Keratinocyte (primary cell): ENCODE data around the gene GSG1. TPM values are rescaled to one million over a fixed set of nuclear protein-coding genes. Genes with fewer than 3 reads are reported as not detected.

Experiments used
- DNase-seq: peaks from one replicate; pipeline ENCODE4 v3.0.0-alpha.2; 2011; ENCODE audit warnings: low read depth, missing footprints, low spot score
- FAIRE-seq: peaks from 2 replicates; lab custom pipeline; 2011; peaks lifted over from hg19 to GRCh38; lab: Jason Lieb, UNC
- H2AFZ ChIP-seq: 2 replicates; pipeline ENCODE4 v1.6.0; 2012; ENCODE audit warnings: low read length, control low read depth, inconsistent platforms; ENCODE audit not compliant: control insufficient read depth
- H3K27ac ChIP-seq: 2 replicates; pipeline ENCODE4 v1.5.1; 2011; ENCODE audit warnings: low read length; ENCODE audit not compliant: control insufficient read depth, insufficient read depth
- H3K27me3 ChIP-seq: 3 replicates; pipeline ENCODE4 v1.6.0; 2011; ENCODE audit warnings: low read length; ENCODE audit not compliant: control insufficient read depth, insufficient read depth; ENCODE audit errors: extremely low read depth
- H3K36me3 ChIP-seq, 2 experiments: 2 replicates in 1 of 2; 3 replicates in 1 of 2; pipeline ENCODE4 v1.5.1; 2011; ENCODE audit warnings: low read length in 2 of 2, mild to moderate bottlenecking in 1 of 2; ENCODE audit not compliant: control insufficient read depth in 2 of 2, insufficient read depth in 2 of 2; ENCODE audit errors: extremely low read depth in 1 of 2
- H3K4me1 ChIP-seq: 3 replicates; pipeline ENCODE4 v1.5.1; 2011; ENCODE audit warnings: low read length; ENCODE audit not compliant: control insufficient read depth, insufficient read depth; ENCODE audit errors: extremely low read depth
- H3K4me2 ChIP-seq: 3 replicates; pipeline ENCODE4 v1.6.0; 2011; ENCODE audit warnings: low read depth, low read length; ENCODE audit not compliant: control insufficient read depth, insufficient read depth; ENCODE audit errors: extremely low read depth
- H3K4me3 ChIP-seq, 3 experiments: fragments of 200-600 bp in 1 of 3; sonication (generic) in 1 of 3; 2 replicates in 2 of 3; 3 replicates in 1 of 3; pipeline ENCODE4 v1.5.1; 2011 to 2016; ENCODE audit warnings: low read length in 3 of 3, mild to moderate bottlenecking in 3 of 3, control low read depth in 2 of 3, inconsistent platforms in 1 of 3, low read depth in 1 of 3, mixed read lengths in 1 of 3, mixed run types in 1 of 3, moderate library complexity in 1 of 3; ENCODE audit not compliant: control insufficient read depth in 2 of 3, insufficient read depth in 2 of 3; ENCODE audit errors: extremely low read depth in 1 of 3
- H3K79me2 ChIP-seq: 2 replicates; pipeline ENCODE4 v1.6.0; 2012; ENCODE audit warnings: low read length; ENCODE audit not compliant: control insufficient read depth, insufficient read depth
- H3K9ac ChIP-seq: 3 replicates; pipeline ENCODE4 v1.6.0; 2011; ENCODE audit warnings: low read length; ENCODE audit not compliant: control insufficient read depth, insufficient read depth; ENCODE audit errors: extremely low read depth
- H3K9me1 ChIP-seq: 3 replicates; pipeline ENCODE4 v1.6.0; 2011; ENCODE audit warnings: low read length; ENCODE audit not compliant: control insufficient read depth, insufficient read depth; ENCODE audit errors: extremely low read depth
- H3K9me3 ChIP-seq: 2 replicates; pipeline ENCODE4 v1.5.1; 2012; ENCODE audit warnings: low read depth, low read length; ENCODE audit not compliant: control insufficient read depth
- H4K20me1 ChIP-seq: 3 replicates; pipeline ENCODE4 v1.6.0; 2011; ENCODE audit warnings: low read length; ENCODE audit not compliant: control insufficient read depth, insufficient read depth; ENCODE audit errors: extremely low read depth
- CTCF ChIP-seq, 3 experiments: IDR thresholded peaks in 1 of 3; conservative IDR thresholded peaks in 1 of 3; optimal IDR thresholded peaks in 1 of 3; 2 replicates in 2 of 3; 3 replicates in 1 of 3; pipeline versions ENCODE3 to v1.5.1; 2011; ENCODE audit warnings: low read length in 3 of 3, mild to moderate bottlenecking in 3 of 3, moderate library complexity in 2 of 3, control low read depth in 1 of 3, inconsistent platforms in 1 of 3; ENCODE audit not compliant: insufficient read depth in 2 of 3; ENCODE audit errors: extremely low read depth in 1 of 3
- EZH2 ChIP-seq: IDR thresholded peaks from one replicate; pipeline ENCODE4 v1.6.1; 2012; ENCODE audit warnings: inconsistent platforms, mild to moderate bottlenecking, low read length, moderate library complexity
- dilution Hi-C: fragments of 300-500 bp; cut with MboI; formaldehyde crosslinking; loops from one replicate; pipeline ENCODE4 v1.7.0; 2020; ENCODE audit warnings: low sequenced_read_pairs; ENCODE audit not compliant: extremely low pct_ligation_motif_present
- polyA plus RNA-seq, 5 experiments: library from polyadenylated mRNA; depleted of rRNA in 3 of 5; stranded (reverse) in 3 of 5; stranded (forward) in 1 of 5; unstranded in 1 of 5; fragments of >200 nt; gene quantifications; 1 replicate in 1 of 5; 2 replicates in 3 of 5; 3 replicates in 1 of 5; pipeline versions ENCODE4 v1.2.1 to v1.2.3, GENCODE V29; 2011 to 2012; ENCODE audit warnings: missing spikeins in 2 of 5, low read depth in 1 of 5, low replicate concordance in 1 of 5

Gene GSG1
- polyA plus RNA-seq, 1 donor (not counting 4 experiments of a cell fraction or from before 2014, with no cell fraction given) = 0.05 TPM

GRCh38 chr12:13067322-13067721 is 36.1 kb downstream of the GSG1 start:
- H2AFZ ChIP-seq = no peak overlapping the region
- no peak overlapping the region for H3K27ac ChIP-seq
- H3K4me3 ChIP-seq = no peak overlapping the region
- peaks cover 17% of the 10 kb centered on the region for H3K4me1 ChIP-seq
- DNase-seq (no peak), FAIRE-seq (no peak)
- H3K9me3 ChIP-seq = no peaks in the 10 kb centered on the region
- no peak overlapping the region for H3K9ac ChIP-seq
- H4K20me1 ChIP-seq = no peaks in the 10 kb centered on the region
- no peaks in the 10 kb centered on the region for H3K36me3 ChIP-seq
- no peaks in the 10 kb centered on the region for H3K27me3 ChIP-seq
- peaks cover 2% of the 10 kb centered on the region for H3K9me1 ChIP-seq
- TF ChIP-seq EZH2 (no peak), CTCF (optimal IDR thresholded peaks at IDR 0.05 in 1 of 3, IDR thresholded peaks at IDR 0.05 in 1 of 3, conservative IDR thresholded peaks at IDR 0.05 in 1 of 3; ENCODE audit: extremely low read depth in 1 of 3, insufficient read depth in 2 of 3, low read length in 3 of 3) (no peak)
- dilution Hi-C loops = no loop called here
- H3K79me2 ChIP-seq = no peaks in the 10 kb centered on the region
- H3K4me2 ChIP-seq = no peak overlapping the region

- dilution Hi-C loops = no loop called here
- H3K4me3 ChIP-seq = no peak overlapping the region
- no peak for DNase-seq
- peaks cover 2% of the 10 kb centered on the region for H3K9me1 ChIP-seq
- no peak overlapping the region for H3K4me2 ChIP-seq
- H4K20me1 ChIP-seq = no peaks in the 10 kb centered on the region
- no peaks in the 10 kb centered on the region for H3K9me3 ChIP-seq
- H2AFZ ChIP-seq = no peak overlapping the region
- H3K79me2 ChIP-seq = no peaks in the 10 kb centered on the region
- TF ChIP-seq EZH2 = no peak
- no peak for TF ChIP-seq CTCF (optimal IDR thresholded peaks at IDR 0.05 in 1 of 3, IDR thresholded peaks at IDR 0.05 in 1 of 3, conservative IDR thresholded peaks at IDR 0.05 in 1 of 3; ENCODE audit: extremely low read depth in 1 of 3, insufficient read depth in 2 of 3, low read length in 3 of 3)
- no peaks in the 10 kb centered on the region for H3K36me3 ChIP-seq
- no peak overlapping the region for H3K27ac ChIP-seq
- H3K27me3 ChIP-seq = no peaks in the 10 kb centered on the region
- H3K4me1 ChIP-seq = peaks cover 9% of the 10 kb centered on the region
- no peak for FAIRE-seq
- H3K9ac ChIP-seq = no peak overlapping the region
These were observed 37.0 kb downstream of the GSG1 start for GRCh38 chr12:13066459-13066858.
